ENCODE measurements around the gene SIPA1L3. TPM values are rescaled to one million over a fixed set of nuclear protein-coding genes. Genes with fewer than 3 reads are reported as not detected.

Gene SIPA1L3
- total RNA-seq, 2 donors from 2014 or later = 42.8 to 48.2 TPM

- DNase-seq = peak; percentile 68
- H3K9me3 Mint-ChIP-seq = no peaks in the 10 kb centered on the region
- 57 to 64% methylated on average over 12 to 20 of the region's 21 CpGs for WGBS, 2 experiments (ENCODE audit: insufficient coverage in 1 of 2, insufficient read length in 1 of 2)
- H3K27me3 ChIP-seq (ENCODE audit: control insufficient read depth, insufficient read depth, low read length, poor library complexity, severe bottlenecking) = no peaks in the 10 kb centered on the region
- H3K27me3 Mint-ChIP-seq (ENCODE audit: insufficient read depth) = peaks cover 26% of the 10 kb centered on the region
- H3K9me3 ChIP-seq (ENCODE audit: control insufficient read depth, low read length) = no peaks in the 10 kb centered on the region
- H3K4me1 ChIP-seq (ENCODE audit: control insufficient read depth, insufficient read depth, low read length) = peaks cover 5% of the 10 kb centered on the region
- no peak overlapping the region for H3K9ac ChIP-seq (ENCODE audit: extremely low read depth, low read length, poor library complexity, severe bottlenecking)
- H3K36me3 ChIP-seq (ENCODE audit: control insufficient read depth, insufficient read depth, low read length) = no peaks in the 10 kb centered on the region
- H3K4me1 Mint-ChIP-seq = peaks cover 18% of the 10 kb centered on the region
- no peak overlapping the region for H3K4me3 Mint-ChIP-seq
- no peak for TF ChIP-seq CTCF (conservative IDR thresholded peaks at IDR 0.05)
- no peak overlapping the region for H3K27ac Mint-ChIP-seq
- no peaks in the 10 kb centered on the region for H3K36me3 Mint-ChIP-seq (ENCODE audit: low read depth)
- peak overlapping the region; percentile 57 for H3K27ac ChIP-seq (ENCODE audit: low read depth, low read length)
- no peak overlapping the region for H3K4me3 ChIP-seq (ENCODE audit: low read length)
These were observed 346.1 kb downstream of the SIPA1L3 start for GRCh38 chr19:38252941-38253691.

- Histone ChIP-seq H3K4me3 (ENCODE audit: low read length) (no peak overlapping the region), H3K4me1 (ENCODE audit: control insufficient read depth, insufficient read depth, low read length) (peaks cover 5% of the 10 kb centered on the region), H3K9ac (ENCODE audit: extremely low read depth, low read length, poor library complexity, severe bottlenecking) (no peak overlapping the region), H3K27ac (ENCODE audit: low read depth, low read length) (no peak overlapping the region), H3K27me3 (ENCODE audit: control insufficient read depth, insufficient read depth, low read length, poor library complexity, severe bottlenecking) (no peaks in the 10 kb centered on the region), H3K36me3 (ENCODE audit: control insufficient read depth, insufficient read depth, low read length) (no peaks in the 10 kb centered on the region), H3K9me3 (ENCODE audit: control insufficient read depth, low read length) (no peaks in the 10 kb centered on the region)
- WGBS, 2 experiments (ENCODE audit: insufficient coverage in 1 of 2, insufficient read length in 1 of 2) = 91 to 95% methylated on average over 2 to 5 of the region's 5 CpGs
- no peaks in the 10 kb centered on the region for H3K9me3 Mint-ChIP-seq
- no peak for DNase-seq
- H3K27me3 Mint-ChIP-seq (ENCODE audit: insufficient read depth) = peaks cover 26% of the 10 kb centered on the region
- H3K27ac Mint-ChIP-seq = no peak overlapping the region
- H3K36me3 Mint-ChIP-seq (ENCODE audit: low read depth) = no peaks in the 10 kb centered on the region
- H3K4me3 Mint-ChIP-seq = no peak overlapping the region
- no peak for TF ChIP-seq CTCF (conservative IDR thresholded peaks at IDR 0.05)
- H3K4me1 Mint-ChIP-seq = peaks cover 18% of the 10 kb centered on the region
These were observed 346.8 kb downstream of the SIPA1L3 start for GRCh38 chr19:38253788-38254187.

- Mint-ChIP-seq H3K4me3 (peak overlapping the region; percentile 49), H3K27me3 (ENCODE audit: insufficient read depth) (peaks cover 28% of the 10 kb centered on the region), H3K36me3 (ENCODE audit: low read depth) (no peaks in the 10 kb centered on the region), H3K4me1 (peaks cover 16% of the 10 kb centered on the region), H3K27ac (no peak overlapping the region), H3K9me3 (no peaks in the 10 kb centered on the region)
- Histone ChIP-seq H3K9ac (ENCODE audit: extremely low read depth, low read length, poor library complexity, severe bottlenecking) (peak overlapping the region; percentile 6), H3K27me3 (ENCODE audit: control insufficient read depth, insufficient read depth, low read length, poor library complexity, severe bottlenecking) (no peaks in the 10 kb centered on the region), H3K4me3 (ENCODE audit: low read length) (peak overlapping the region; percentile 81), H3K9me3 (ENCODE audit: control insufficient read depth, low read length) (no peaks in the 10 kb centered on the region), H3K36me3 (ENCODE audit: control insufficient read depth, insufficient read depth, low read length) (no peaks in the 10 kb centered on the region), H3K27ac (ENCODE audit: low read depth, low read length) (no peak overlapping the region), H3K4me1 (ENCODE audit: control insufficient read depth, insufficient read depth, low read length) (peaks cover 5% of the 10 kb centered on the region)
- 72 to 82% methylated on average over 6 to 17 of the region's 17 CpGs for WGBS, 2 experiments (ENCODE audit: insufficient coverage in 1 of 2, insufficient read length in 1 of 2)
- TF ChIP-seq CTCF (conservative IDR thresholded peaks at IDR 0.05) = no peak
- DNase-seq = peak; percentile 66
These were observed 348.5 kb downstream of the SIPA1L3 start for GRCh38 chr19:38255383-38256014.

Other genes starting within 250 kb of the SIPA1L3 start
- gene ZNF607, start 187.4 kb upstream of the SIPA1L3 start, total RNA-seq = 10 to 100 TPM; 21.6 to 24.0 TPM
- gene ZNF573, start 127.6 kb upstream of the SIPA1L3 start, total RNA-seq = 10 to 100 TPM; 11.1 to 14.0 TPM
- gene WDR87, start 614 bp upstream of the SIPA1L3 start, total RNA-seq = not detected